OCI-LY1 (cell line): ENCODE data around the gene CARM1.

ENCODE experiments used
- H2AFZ ChIP-seq: fragments of 200-600 bp; sonication (generic), shearing (Covaris generic); 2 replicates; pipeline ENCODE4 v1.6.0; 2014; ENCODE audit warnings: antibody characterized with exemption, mild to moderate bottlenecking, low read length
- H3F3A ChIP-seq: fragments of 200-600 bp; sonication (generic), shearing (Covaris generic); 2 replicates; pipeline ENCODE4 v1.6.0; 2014; ENCODE audit warnings: mild to moderate bottlenecking, antibody characterized with exemption, low read length, moderate library complexity; ENCODE audit not compliant: insufficient read depth
- H3K27ac ChIP-seq: fragments of 200-600 bp; sonication (generic); 2 replicates; pipeline ENCODE4 v1.5.1; 2014; ENCODE audit warnings: low read length, mixed run types, mild to moderate bottlenecking, low read depth; ENCODE audit not compliant: poor library complexity, severe bottlenecking
- H3K27me3 ChIP-seq: fragments of 200-600 bp; sonication (generic); 2 replicates; pipeline ENCODE4 v1.6.0; 2014; ENCODE audit warnings: antibody characterized with exemption, mild to moderate bottlenecking, low read length, moderate library complexity; ENCODE audit not compliant: insufficient read depth
- H3K36me3 ChIP-seq: fragments of 200-600 bp; sonication (generic); 2 replicates; pipeline ENCODE4 v1.6.1; 2014; ENCODE audit warnings: mild to moderate bottlenecking, antibody characterized with exemption, low read length, moderate library complexity, mixed read lengths; ENCODE audit not compliant: insufficient read depth
- H3K4me1 ChIP-seq: fragments of 200-600 bp; sonication (generic); 2 replicates; pipeline ENCODE4 v1.5.1; 2014; ENCODE audit warnings: mild to moderate bottlenecking, low read length, moderate library complexity; ENCODE audit not compliant: insufficient read depth, severe bottlenecking
- H3K4me2 ChIP-seq: fragments of 200-600 bp; sonication (generic), shearing (Covaris generic); 2 replicates; pipeline ENCODE4 v1.6.1; 2014; ENCODE audit warnings: low read length
- H3K4me3 ChIP-seq: fragments of 200-600 bp; sonication (generic); 2 replicates; pipeline ENCODE4 v1.5.1; 2014; ENCODE audit warnings: low read length, low read depth, mild to moderate bottlenecking, mixed read lengths; ENCODE audit not compliant: poor library complexity, severe bottlenecking
- H3K79me2 ChIP-seq: fragments of 200-600 bp; shearing (Covaris generic); 2 replicates; pipeline ENCODE4 v1.6.1; 2016; ENCODE audit warnings: mixed run types, low read length, mixed read lengths; ENCODE audit not compliant: insufficient read depth
- H3K9ac ChIP-seq: fragments of 200-600 bp; sonication (generic), shearing (Covaris generic); 2 replicates; pipeline ENCODE4 v1.6.1; 2014; ENCODE audit warnings: mild to moderate bottlenecking, low read length, mixed read lengths
- H3K9me2 ChIP-seq: fragments of 200-600 bp; sonication (generic), shearing (Covaris generic); 2 replicates; pipeline ENCODE4 v1.6.1; 2014; ENCODE audit warnings: low read depth, mild to moderate bottlenecking, low read length, mixed read lengths
- H3K9me3 ChIP-seq: fragments of 200-600 bp; shearing (Covaris generic); 2 replicates; pipeline ENCODE4 v1.6.1; 2014; ENCODE audit warnings: low read length, mixed read lengths
- H4K20me1 ChIP-seq: fragments of 200-600 bp; sonication (generic), shearing (Covaris generic); 2 replicates; pipeline ENCODE4 v1.6.0; 2016; ENCODE audit warnings: mild to moderate bottlenecking, low read length; ENCODE audit not compliant: insufficient read depth
- CTCF ChIP-seq: fragments of 200-600 bp; sonication (generic), shearing (Covaris generic); IDR thresholded peaks from 2 replicates; pipeline ENCODE4 v1.5.1; 2017; ENCODE audit warnings: mild to moderate bottlenecking, antibody characterized with exemption, low read length, moderate library complexity, mixed read lengths
- EZH2 ChIP-seq: fragments of 200-600 bp; sonication (generic), shearing (Covaris generic); IDR thresholded peaks from 2 replicates; pipeline ENCODE4 v1.8.0; 2017; ENCODE audit warnings: borderline replicate concordance, mixed run types, mild to moderate bottlenecking, antibody characterized with exemption, low read length, moderate library complexity, mixed read lengths

Gene CARM1

DNA sequence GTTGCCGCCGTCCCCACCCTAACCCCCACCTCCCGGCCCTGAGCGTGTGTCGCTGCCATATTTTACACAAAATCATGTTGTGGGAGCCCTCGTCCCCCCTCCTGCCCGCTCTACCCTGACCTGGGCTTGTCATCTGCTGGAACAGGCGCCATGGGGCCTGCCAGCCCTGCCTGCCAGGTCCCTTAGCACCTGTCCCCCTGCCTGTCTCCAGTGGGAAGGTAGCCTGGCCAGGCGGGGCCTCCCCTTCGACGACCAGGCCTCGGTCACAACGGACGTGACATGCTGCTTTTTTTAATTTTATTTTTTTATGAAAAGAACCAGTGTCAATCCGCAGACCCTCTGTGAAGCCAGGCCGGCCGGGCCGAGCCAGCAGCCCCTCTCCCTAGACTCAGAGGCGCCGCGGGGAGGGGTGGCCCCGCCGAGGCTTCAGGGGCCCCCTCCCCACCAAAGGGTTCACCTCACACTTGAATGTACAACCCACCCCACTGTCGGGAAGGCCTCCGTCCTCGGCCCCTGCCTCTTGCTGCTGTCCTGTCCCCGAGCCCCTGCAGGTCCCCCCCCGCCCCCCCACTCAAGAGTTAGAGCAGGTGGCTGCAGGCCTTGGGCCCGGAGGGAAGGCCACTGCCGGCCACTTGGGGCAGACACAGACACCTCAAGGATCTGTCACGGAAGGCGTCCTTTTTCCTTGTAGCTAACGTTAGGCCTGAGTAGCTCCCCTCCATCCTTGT, 50.7 kb downstream of the CARM1 start:
- Histone ChIP-seq H3K4me3 (no peak overlapping the region), H4K20me1 (no peaks in the 10 kb centered on the region), H2AFZ (no peak overlapping the region), H3K4me1 (peaks cover under 1% of the 10 kb centered on the region), H3F3A (no peaks in the 10 kb centered on the region), H3K4me2 (no peak overlapping the region), H3K9me2 (no peaks in the 10 kb centered on the region), H3K9me3 (no peaks in the 10 kb centered on the region), H3K36me3 (peaks cover 56% of the 10 kb centered on the region; the same call in 1 of the 2 replicates), H3K27ac (no peak overlapping the region), H3K27me3 (no peaks in the 10 kb centered on the region), H3K79me2 (no peaks in the 10 kb centered on the region), H3K9ac (no peak overlapping the region)
- TF ChIP-seq EZH2, result no peak
- no peak for TF ChIP-seq CTCF

- TF ChIP-seq CTCF (no peak), EZH2 (no peak)
- Histone ChIP-seq H3F3A (no peaks in the 10 kb centered on the region), H3K79me2 (no peaks in the 10 kb centered on the region), H3K27me3 (no peaks in the 10 kb centered on the region), H3K4me1 (peaks cover 6% of the 10 kb centered on the region), H3K4me3 (no peak overlapping the region), H3K9me2 (no peaks in the 10 kb centered on the region), H3K36me3 (peaks cover 56% of the 10 kb centered on the region; the same call in 1 of the 2 replicates), H3K9me3 (no peaks in the 10 kb centered on the region), H4K20me1 (no peaks in the 10 kb centered on the region), H3K27ac (no peak overlapping the region), H3K9ac (no peak overlapping the region), H3K4me2 (no peak overlapping the region), H2AFZ (no peak overlapping the region)
These were observed 51.3 kb downstream of the CARM1 start for GRCh38 chr19:10922638-10923014.

DNA sequence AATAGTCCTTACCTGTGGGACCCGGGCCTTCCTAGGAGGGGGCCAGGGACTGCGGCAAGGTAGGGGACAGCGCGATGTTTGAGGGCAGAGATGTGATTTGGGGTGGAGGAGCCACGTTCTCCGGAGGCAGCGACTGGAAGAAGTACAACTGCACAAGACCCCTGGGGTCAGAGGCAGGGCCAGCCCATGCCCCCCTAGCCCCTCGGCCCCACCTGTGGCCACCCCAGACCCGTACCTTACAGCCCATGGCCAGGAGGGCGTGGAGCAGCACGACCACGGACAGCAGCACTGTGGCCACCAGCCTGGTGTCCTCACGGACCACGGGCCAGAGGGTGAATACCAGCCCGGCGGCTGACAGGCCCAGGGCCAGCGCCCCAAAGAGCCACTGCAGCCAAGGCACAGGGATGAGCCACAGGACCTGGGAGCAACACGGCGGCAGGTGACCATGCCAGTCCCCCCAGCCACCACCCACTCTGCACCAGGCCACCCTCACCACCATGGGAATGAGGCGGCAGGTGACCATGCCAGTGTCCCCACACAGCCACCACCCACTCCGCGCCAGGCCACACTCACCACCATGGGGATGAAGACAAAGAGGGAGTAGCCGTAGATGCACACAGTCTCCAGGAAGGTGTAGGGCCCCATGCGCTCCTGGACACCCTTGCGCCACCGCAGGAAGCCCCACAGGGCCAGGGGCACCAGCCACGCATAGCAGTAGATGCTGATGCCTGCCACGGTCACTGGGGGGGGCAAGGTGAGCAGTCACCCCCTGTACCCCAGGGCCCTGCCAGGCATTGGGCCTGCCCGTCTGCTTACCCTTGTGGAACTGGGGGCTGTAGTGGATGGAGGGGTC, 52.1 kb downstream of the CARM1 start:
- H2AFZ ChIP-seq, result no peak overlapping the region
- peaks cover 10% of the 10 kb centered on the region for H3K4me1 ChIP-seq
- H4K20me1 ChIP-seq, result no peaks in the 10 kb centered on the region
- no peak overlapping the region for H3K4me2 ChIP-seq
- no peaks in the 10 kb centered on the region for H3K9me2 ChIP-seq
- peaks cover 53% of the 10 kb centered on the region; the same call in 1 of the 2 replicates for H3K36me3 ChIP-seq
- H3F3A ChIP-seq, result no peaks in the 10 kb centered on the region
- TF ChIP-seq CTCF (no peak), EZH2 (no peak)
- no peaks in the 10 kb centered on the region for H3K9me3 ChIP-seq
- no peaks in the 10 kb centered on the region for H3K79me2 ChIP-seq
- H3K4me3 ChIP-seq, result no peak overlapping the region
- no peak overlapping the region for H3K9ac ChIP-seq
- H3K27ac ChIP-seq, result no peak overlapping the region
- no peaks in the 10 kb centered on the region for H3K27me3 ChIP-seq
